Measurements from ENCODE around the gene GZMM.

The GZMM gene

GRCh38 chr19:535017-535835, 8.6 kb upstream of the GZMM start:
- no peak overlapping the region for H3K4me3 ChIP-seq (ENCODE audit: low read depth, low read length)
- no peak for DNase-seq (ENCODE audit: low read depth, low spot score)
- no peak for TF ChIP-seq CTCF (IDR thresholded peaks at IDR 0.05; ENCODE audit: low read depth, low read length)
- in situ Hi-C loops (cut with HindIII; ENCODE audit: low sequenced_read_pairs), result no loop called here

- in situ Hi-C loops (cut with HindIII; ENCODE audit: low sequenced_read_pairs), result no loop called here
- TF ChIP-seq CTCF (IDR thresholded peaks at IDR 0.05; ENCODE audit: low read depth, low read length), result no peak
- no peak overlapping the region for H3K4me3 ChIP-seq (ENCODE audit: low read depth, low read length)
Observed at GRCh38 chr19:536031-536880, 7.6 kb upstream of the GZMM start.

GRCh38 chr19:536881-537404, 6.9 kb upstream of the GZMM start:
- TF ChIP-seq CTCF (IDR thresholded peaks at IDR 0.05; ENCODE audit: low read depth, low read length), result no peak
- in situ Hi-C loops (cut with HindIII; ENCODE audit: low sequenced_read_pairs), result no loop called here
- DNase-seq (ENCODE audit: low read depth, low spot score), result no peak
- no peak overlapping the region for H3K4me3 ChIP-seq (ENCODE audit: low read depth, low read length)

More at GRCh38 chr19:536031-536880, 7.6 kb upstream of the GZMM start:
- DNase-seq (ENCODE audit: low read depth, low spot score), result no peak

DNA sequence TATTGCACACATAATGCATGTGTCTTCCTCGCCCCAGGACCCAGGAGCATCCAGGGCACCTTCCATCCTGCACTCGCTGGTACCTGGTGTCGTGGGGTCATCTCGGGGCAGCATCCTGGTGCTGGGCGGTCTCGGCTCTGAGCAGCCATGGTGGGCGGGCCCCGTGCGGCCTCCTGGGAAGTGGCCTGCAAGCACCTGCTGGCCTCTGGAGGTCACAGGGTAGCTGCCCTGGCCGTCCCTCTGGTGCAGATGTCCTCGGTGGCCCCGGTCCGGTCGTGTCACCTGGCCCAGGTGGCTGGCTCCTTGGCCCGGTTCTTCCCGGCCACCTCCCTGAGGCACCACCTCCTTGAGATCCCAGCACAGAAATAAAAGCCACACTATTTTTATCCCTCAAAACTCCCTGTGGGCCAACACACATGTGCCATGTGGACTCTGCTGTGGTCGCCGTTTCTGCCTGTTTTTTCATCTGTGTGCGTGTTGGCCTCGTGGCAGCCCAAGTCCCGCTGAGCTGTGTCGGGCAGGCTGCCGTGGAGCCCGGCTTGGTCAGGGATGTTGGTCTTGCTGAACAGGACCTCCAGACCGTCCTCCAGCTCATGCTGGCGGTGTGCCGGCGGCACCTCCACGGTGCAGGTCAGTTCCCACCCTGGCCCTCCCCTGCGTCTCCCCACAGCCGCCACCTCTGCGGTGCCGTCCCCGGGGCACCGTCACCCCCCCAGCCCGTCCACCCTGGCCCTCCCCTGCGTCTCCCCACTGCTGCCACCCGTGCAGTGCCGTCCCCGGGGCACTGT, 5.0 kb upstream of the GZMM start:
- no peak for DNase-seq (ENCODE audit: low read depth, low spot score)
- TF ChIP-seq CTCF (IDR thresholded peaks at IDR 0.05; ENCODE audit: low read depth, low read length), result no peak
- in situ Hi-C loops (cut with HindIII; ENCODE audit: low sequenced_read_pairs), result no loop called here
- no peak overlapping the region for H3K4me3 ChIP-seq (ENCODE audit: low read depth, low read length)

GRCh38 chr19:539429-540030, 4.3 kb upstream of the GZMM start:
- DNase-seq (ENCODE audit: low read depth, low spot score), result no peak
- no peak for TF ChIP-seq CTCF (IDR thresholded peaks at IDR 0.05; ENCODE audit: low read depth, low read length)

More at GRCh38 chr19:539429-540030, 4.3 kb upstream of the GZMM start:
- no peak overlapping the region for H3K4me3 ChIP-seq (ENCODE audit: low read depth, low read length)
- in situ Hi-C loops (cut with HindIII; ENCODE audit: low sequenced_read_pairs), result no loop called here

All from astrocyte of the spinal cord (primary cell).